AG09319 (cell line): ENCODE measurements around the gene SCAMP3.
A peak's percentile ranks its signal among the peaks of the same experiment; 100 is the strongest.
"Not testable (repeated sequence)": the region's sequence is repeated elsewhere in the genome, so short reads cannot be mapped to it uniquely, and the experiment has no call there.

ENCODE experiments used
- DNase-seq: peaks from one replicate; pipeline ENCODE4 v3.0.0-alpha.2; 2010; ENCODE audit warnings: low read depth; ENCODE audit errors: extremely low read depth
- TF ChIP-seq, protein P1 (sequence below): IDR thresholded peaks from 2 replicates; pipeline ENCODE4 v1.5.1; 2011; ENCODE audit warnings: low read depth, mild to moderate bottlenecking, inconsistent platforms, low read length, moderate library complexity

SCAMP3 gene

DNA sequence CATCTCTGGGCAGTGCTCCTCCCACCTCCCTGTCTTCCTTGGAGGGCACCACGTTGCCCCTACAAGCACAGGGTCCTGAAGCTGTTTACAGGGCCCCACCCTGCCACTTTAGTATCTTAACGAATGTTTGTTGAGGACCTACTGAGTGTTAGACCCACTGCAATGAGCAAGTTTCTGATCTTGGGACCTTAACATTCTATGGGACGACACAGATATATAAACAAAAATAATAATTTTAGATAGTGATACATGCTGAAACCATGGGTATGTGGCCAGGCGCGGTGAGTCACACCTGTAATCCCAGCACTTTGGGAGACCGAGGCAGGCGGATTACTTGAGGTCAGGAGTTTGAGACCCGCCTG, 17.0 kb downstream of the SCAMP3 start:
- DNase-seq = no peak
- TF ChIP-seq, protein P1, sequence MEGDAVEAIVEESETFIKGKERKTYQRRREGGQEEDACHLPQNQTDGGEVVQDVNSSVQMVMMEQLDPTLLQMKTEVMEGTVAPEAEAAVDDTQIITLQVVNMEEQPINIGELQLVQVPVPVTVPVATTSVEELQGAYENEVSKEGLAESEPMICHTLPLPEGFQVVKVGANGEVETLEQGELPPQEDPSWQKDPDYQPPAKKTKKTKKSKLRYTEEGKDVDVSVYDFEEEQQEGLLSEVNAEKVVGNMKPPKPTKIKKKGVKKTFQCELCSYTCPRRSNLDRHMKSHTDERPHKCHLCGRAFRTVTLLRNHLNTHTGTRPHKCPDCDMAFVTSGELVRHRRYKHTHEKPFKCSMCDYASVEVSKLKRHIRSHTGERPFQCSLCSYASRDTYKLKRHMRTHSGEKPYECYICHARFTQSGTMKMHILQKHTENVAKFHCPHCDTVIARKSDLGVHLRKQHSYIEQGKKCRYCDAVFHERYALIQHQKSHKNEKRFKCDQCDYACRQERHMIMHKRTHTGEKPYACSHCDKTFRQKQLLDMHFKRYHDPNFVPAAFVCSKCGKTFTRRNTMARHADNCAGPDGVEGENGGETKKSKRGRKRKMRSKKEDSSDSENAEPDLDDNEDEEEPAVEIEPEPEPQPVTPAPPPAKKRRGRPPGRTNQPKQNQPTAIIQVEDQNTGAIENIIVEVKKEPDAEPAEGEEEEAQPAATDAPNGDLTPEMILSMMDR = no peak

DNA sequence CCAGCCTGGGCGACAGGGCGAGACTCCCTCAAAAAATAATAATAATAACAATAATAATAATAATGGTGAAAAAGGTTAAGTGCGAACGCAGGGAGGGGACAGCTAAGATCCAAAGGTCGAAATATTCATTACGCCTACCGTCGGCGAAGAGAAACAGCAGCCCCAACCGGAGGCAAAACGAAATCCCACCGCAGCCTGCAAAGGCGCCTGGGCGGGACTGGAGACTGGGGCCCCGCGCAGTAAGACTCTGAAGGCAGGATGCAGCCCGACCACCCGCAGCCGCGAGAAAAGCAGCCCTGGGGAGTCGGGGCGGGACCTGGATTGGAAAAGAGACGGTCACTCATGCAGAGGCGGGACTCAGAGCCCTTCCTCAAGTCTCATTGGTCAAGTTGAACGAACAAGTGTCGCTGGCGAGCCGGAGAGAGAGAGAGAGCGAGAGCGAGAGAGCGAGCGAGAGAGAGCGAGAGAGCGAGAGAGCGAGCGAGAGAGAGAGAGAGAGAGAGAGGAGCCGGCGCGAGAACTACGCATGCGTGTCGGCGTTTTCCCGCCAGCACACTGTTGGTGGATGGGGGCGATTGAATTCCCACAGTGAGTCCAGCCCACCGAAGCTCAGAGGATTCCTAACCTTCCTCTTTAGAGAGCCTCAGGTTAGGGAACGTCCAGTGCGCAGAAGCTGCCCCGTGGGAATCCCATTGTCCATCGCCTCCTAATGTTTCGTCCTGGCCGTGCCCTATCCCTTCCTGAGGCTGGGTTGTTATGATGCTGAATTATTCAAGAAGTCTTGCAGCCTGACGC, 17.6 kb downstream of the SCAMP3 start:
- TF ChIP-seq, protein P1 = peak; percentile 11
- peak; percentile 99 for DNase-seq

DNA sequence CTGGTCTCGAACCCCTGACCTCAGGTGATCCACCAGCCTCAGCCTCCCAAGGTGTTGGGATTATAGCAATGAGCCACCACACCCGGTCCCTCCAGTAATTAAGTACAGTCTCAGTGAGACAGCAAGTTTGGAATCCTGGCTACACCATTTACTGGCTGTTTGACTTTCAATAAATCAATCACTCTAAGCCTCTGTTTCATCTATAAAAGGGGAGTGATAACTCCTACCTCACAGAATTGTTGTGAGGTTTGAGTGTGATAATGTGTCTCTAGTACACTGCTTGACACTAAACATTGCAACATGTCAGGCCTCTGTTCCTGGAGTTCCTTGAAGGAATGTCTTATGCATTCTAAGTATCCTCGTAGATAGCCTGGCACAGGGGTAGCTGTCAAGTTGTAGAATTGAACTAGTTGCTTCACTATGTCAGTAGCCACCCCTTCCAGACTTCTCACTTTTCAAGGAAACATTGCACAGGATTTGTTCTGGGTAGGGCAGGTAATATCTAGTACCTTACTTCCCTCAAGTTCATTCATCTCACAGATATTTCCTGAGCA, 19.3 kb downstream of the SCAMP3 start:
- DNase-seq = no peak
- TF ChIP-seq, protein P1 = no peak

DNA sequence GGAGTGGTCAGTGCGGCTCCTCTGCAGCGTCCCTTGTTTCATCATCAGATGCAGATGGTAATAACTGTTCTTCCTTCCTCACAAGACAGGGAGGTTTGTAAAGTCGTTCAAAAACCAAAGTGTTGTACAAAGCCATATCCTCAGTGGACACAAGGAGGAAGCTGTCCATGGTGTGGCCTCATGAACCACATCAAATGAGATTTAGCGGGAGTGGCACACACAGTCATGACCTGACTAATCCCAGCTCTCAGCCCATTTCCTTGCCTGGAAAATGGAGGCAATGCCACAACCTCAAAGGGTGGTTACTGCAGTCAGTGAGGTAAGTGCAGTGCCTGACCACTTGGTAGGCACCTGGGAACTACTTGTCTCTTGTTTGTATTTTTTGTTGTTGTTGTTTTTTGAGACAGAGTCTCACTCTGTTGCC, 20.3 kb downstream of the SCAMP3 start:
- TF ChIP-seq, protein P1 = no peak
- DNase-seq = no peak

DNA sequence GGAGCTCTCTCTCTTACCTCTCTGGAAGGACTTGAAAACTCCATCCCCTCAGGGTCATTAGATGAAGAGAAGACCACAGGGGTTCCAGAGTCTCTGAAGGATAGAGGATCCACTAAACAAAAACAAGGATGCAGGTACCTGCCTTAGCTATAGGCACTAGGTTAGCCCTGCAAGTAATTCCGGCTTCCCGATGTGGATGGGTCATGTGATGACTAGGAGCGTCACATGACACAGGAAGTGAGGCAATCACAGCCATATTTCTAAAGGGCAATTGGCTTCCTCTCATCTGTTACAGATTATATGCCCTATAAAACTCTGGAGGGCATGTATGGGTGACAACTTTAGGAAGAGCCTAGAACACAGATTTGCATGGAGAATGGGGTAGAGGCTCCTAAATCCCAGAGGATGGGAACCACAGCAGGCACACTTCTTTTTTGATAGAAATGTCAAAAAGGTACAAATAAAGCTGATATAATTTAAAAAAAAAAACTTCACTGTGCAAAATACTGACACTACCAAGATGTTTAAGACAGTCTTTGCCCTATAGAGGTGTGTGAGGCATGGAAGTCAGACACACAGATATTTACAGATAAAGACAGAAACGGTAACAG, 21.0 kb downstream of the SCAMP3 start:
- TF ChIP-seq, protein P1 = no peak
- DNase-seq = no peak

DNA sequence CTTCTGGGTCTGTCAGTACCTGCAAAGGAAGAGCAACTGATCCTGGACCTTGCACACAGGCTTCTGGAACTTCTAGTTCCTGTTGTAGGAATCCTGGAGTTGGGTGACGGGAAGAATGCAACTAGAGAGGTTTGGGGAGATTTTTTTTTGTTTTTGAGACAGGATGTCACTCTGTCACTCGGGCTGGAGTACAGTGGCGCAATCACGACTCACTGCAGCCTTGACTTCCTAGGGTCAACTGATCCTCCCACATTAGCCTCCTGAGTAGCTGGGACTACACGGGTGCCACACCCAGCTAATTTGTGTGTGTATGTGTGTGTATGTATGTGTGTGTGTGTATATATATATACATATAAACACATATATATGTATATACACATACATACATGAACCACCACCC, 25.7 kb downstream of the SCAMP3 start:
- DNase-seq = no peak
- TF ChIP-seq, protein P1 = no peak

DNA sequence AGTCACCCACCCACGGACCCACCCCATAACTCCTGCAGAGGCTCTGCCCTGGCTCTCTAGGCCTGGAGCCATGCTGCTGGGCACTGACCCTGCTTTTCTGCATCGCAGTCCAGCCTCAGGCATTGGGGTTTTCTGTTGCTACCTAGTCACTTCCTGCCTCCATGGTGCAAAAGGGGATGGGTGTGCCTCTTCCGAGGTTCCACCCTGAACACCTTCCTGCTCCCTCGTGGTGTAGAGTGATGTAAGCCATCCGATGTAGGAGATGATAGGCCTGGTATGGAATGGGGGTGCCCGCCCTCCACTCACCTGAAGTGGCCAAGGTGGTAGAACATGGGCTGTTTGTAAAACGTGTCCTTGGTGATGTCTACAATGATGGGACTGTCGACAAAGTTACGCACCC, 26.8 kb downstream of the SCAMP3 start:
- not testable (repeated sequence) for DNase-seq

DNA sequence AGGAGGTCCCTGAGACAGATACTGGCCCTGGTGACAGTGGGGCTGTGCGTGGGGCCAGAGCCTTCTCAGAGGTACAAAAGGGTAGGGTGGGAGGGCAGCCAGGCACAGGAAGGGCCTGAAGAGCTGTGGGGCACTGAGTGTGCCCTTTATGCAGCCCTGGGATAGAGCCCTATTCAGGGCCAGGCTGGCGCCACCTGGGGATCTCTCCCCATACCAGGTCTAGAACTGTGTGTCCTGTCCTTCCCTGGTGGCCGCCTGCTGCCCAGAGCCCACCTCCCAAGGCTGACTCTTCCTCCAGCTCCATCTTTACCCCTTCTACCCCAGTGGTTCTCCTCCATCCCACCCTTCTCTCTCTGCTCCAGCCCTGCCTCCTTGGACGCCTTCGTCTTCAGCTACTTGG, 28.7 kb downstream of the SCAMP3 start:
- DNase-seq = not testable (repeated sequence)

DNA sequence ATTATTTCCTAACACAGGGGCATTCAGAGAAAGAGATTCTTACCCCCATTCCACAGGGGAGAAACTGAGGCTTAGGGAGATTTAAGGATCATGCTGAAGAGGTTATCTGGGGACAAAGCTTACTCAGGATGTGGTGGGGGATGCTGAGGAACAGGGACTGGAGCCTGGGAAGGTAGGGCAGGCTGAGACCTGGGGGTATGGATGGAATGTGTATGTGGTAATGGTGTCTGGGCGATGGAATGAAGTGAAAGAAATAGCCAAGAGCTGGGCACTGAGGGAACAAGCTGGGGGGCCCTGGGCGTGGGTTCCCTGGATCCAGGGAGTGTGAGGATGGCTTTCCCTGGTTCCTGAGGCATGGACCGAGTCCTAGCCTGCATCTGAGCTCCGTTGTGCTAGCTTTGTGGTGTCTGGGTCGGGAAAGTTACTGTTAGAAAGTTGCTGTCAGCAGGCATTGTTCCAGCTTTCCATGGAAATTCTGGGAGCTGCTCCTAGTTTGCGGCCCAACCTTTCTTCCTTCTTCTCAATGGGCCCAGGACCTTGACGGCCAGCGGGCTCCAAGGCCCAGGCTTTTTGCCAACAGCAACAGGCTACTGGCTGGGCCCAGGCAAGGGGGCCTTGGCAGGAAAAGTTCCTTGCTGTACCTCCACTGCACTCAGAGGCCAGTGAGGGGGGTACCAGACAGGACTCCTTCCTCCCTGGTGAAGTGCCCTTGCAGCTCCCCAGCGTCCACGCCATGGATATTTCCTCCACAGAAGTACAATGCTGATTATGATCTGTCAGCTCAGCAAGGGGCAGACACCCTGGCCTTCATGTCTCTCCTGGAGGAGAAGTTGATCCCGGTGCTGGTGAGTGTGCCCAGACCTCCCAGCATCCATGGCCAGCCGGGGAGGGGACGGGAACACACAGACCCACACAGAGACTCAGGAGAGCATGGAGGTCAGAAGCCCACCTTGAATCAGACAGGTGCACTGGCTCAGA, 29.9 kb downstream of the SCAMP3 start:
- DNase-seq = not testable (repeated sequence)

DNA sequence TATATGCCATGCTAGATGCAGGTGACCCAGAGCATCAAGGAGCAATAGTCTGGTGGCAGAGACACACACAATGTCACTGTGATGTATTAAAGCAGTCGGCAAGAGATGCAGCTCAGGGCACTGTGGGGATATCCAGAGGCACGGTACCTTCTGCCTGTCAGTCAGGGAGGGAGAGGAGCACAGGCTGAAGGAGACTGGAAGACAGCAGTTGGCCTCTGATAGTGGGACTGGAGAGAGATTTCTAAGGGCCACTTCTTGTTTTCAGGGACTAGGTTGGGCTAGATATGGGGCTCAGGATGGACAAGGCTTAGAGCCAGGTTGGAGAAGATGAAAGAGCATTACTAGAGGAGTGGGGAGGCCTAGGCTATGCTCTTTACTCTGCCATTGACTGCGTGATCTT, 30.9 kb downstream of the SCAMP3 start:
- not testable (repeated sequence) for DNase-seq
